GM12878 (cell line): ENCODE measurements around the gene CP. TPM values are rescaled to one million over a fixed set of nuclear protein-coding genes. Genes with fewer than 3 reads are reported as not detected.

ENCODE experiments used
- ATAC-seq: fragments of 200-7000 bp; cut with Tn5 transposase; 3 replicates; pipeline ENCODE4 v1.9.1; 2020; ENCODE audit warnings: mild to moderate bottlenecking, moderate library complexity
- BruUV-seq: library from RNA; stranded (reverse); fragments of 400-500 nt; replicated peaks from 2 replicates; lab custom pipeline; 2021; lab: Mats Ljungman, UMichigan
- CTCF ChIA-PET: fragments of 300-600 bp; sonication (Branson Sonifier 250); formaldehyde crosslinking; extraction: SDS; loops from one replicate; lab custom pipeline; 2021; ENCODE audit warnings: inconsistent platforms; lab: Yijun Ruan, JAX
- POLR2A ChIA-PET: fragments of 350-600 bp; formaldehyde crosslinking; extraction: SDS; loops from one replicate; lab custom pipeline; 2021; ENCODE audit warnings: inconsistent platforms; lab: Charles Lee
- RAD21 ChIA-PET: fragments of 300-600 bp; sonication (Branson Sonifier 250); formaldehyde crosslinking; loops from one replicate; lab custom pipeline; 2023; ENCODE audit warnings: antibody characterized with exemption; ENCODE audit not compliant: unreplicated experiment; lab: Charles Lee
- SMC1A ChIA-PET: fragments of 300-600 bp; sonication (Branson Sonifier 250); formaldehyde crosslinking; loops from one replicate; lab custom pipeline; 2023; ENCODE audit not compliant: unreplicated experiment, uncharacterized antibody; lab: Charles Lee
- DNase-seq: peaks from one replicate; pipeline ENCODE4 v3.0.0-alpha.2; 2011; ENCODE audit warnings: low read depth, low spot score
- FAIRE-seq: peaks from 3 replicates; lab custom pipeline; 2011; peaks lifted over from hg19 to GRCh38; lab: Jason Lieb, UNC
- H2AFZ ChIP-seq: 2 replicates; pipeline ENCODE4 v1.6.0; 2011; ENCODE audit warnings: low read depth, low read length, control low read depth; ENCODE audit not compliant: control insufficient read depth
- H3K27ac ChIP-seq: 2 replicates; pipeline ENCODE4 v1.5.1; 2011; ENCODE audit warnings: control low read depth; ENCODE audit not compliant: control insufficient read depth, insufficient read depth
- H3K27me3 ChIP-seq, 2 experiments: replicated peaks in 1 of 2; 2 replicates each; pipeline versions ENCODE4 v1.6.0 to v1.6.1; 2011; ENCODE audit warnings: low read length in 1 of 2; ENCODE audit not compliant: control insufficient read depth in 2 of 2, insufficient read depth in 2 of 2
- H3K36me3 ChIP-seq, 2 experiments: 2 replicates each; pipeline ENCODE4 v1.5.1; 2011; ENCODE audit warnings: low read length in 1 of 2; ENCODE audit not compliant: control insufficient read depth in 2 of 2, insufficient read depth in 2 of 2
- H3K4me1 ChIP-seq: 2 replicates; pipeline ENCODE4 v1.6.1; 2011; ENCODE audit warnings: mild to moderate bottlenecking, low read length, moderate library complexity, mixed read lengths; ENCODE audit not compliant: control insufficient read depth, insufficient read depth
- H3K4me2 ChIP-seq: 2 replicates; pipeline ENCODE4 v1.6.0; 2011; ENCODE audit warnings: control low read depth; ENCODE audit not compliant: control insufficient read depth, insufficient read depth
- H3K4me3 ChIP-seq: fragments of 200-600 bp; sonication (generic); 2 replicates; pipeline ENCODE4 v1.5.1; 2016
- H3K79me2 ChIP-seq: 2 replicates; pipeline ENCODE4 v1.6.0; 2011; ENCODE audit warnings: low read length; ENCODE audit not compliant: control insufficient read depth, insufficient read depth
- H3K9ac ChIP-seq: 2 replicates; pipeline ENCODE4 v1.8.0; 2011; ENCODE audit warnings: low read length, control low read depth, mixed read lengths; ENCODE audit not compliant: control insufficient read depth, insufficient read depth
- H3K9me3 ChIP-seq: replicated peaks from 3 replicates; pipeline ENCODE4 v1.5.1; 2011; ENCODE audit warnings: mild to moderate bottlenecking, low read length; ENCODE audit not compliant: control insufficient read depth, insufficient read depth
- H4K20me1 ChIP-seq: 2 replicates; pipeline ENCODE4 v1.6.0; 2011; ENCODE audit not compliant: control insufficient read depth, insufficient read depth
- ATF7 ChIP-seq: fragments of 450-650 bp; IDR thresholded peaks from 2 replicates; pipeline ENCODE4 v1.6.1; 2016; ENCODE audit warnings: low read depth, mild to moderate bottlenecking
- MEF2A ChIP-seq: IDR thresholded peaks from 2 replicates; pipeline ENCODE4 v1.6.1; 2011; ENCODE audit warnings: low read depth, mild to moderate bottlenecking, low read length, moderate library complexity; ENCODE audit not compliant: insufficient read depth
- POLR2AphosphoS5 ChIP-seq: IDR thresholded peaks from 2 replicates; pipeline ENCODE4 v1.6.1; 2011; ENCODE audit warnings: mild to moderate bottlenecking, low read length, inconsistent platforms
- REST ChIP-seq: IDR thresholded peaks from 2 replicates; pipeline ENCODE4 v1.6.1; 2012; ENCODE audit warnings: mild to moderate bottlenecking, low read depth, low read length
- SUZ12 ChIP-seq: fragments of 200-600 bp; sonication (generic); IDR thresholded peaks from one replicate; pipeline ENCODE4 v1.6.1; 2018; ENCODE audit warnings: antibody characterized with exemption, mild to moderate bottlenecking; ENCODE audit not compliant: unreplicated experiment
- USF2 ChIP-seq: IDR thresholded peaks from 2 replicates; pipeline ENCODE4 v1.6.1; 2011; ENCODE audit warnings: low read depth, low read length, improper control_type of control experiment, borderline replicate concordance
- ZBTB40 ChIP-seq: fragments of 450-650 bp; IDR thresholded peaks from 2 replicates; pipeline ENCODE4 v1.6.1; 2016; ENCODE audit warnings: mild to moderate bottlenecking, moderate library complexity, borderline replicate concordance
- ZNF592 ChIP-seq: fragments of 450-650 bp; IDR thresholded peaks from 2 replicates; pipeline ENCODE4 v1.6.1; 2017; ENCODE audit warnings: mild to moderate bottlenecking, moderate library complexity
- ZNF622 ChIP-seq: fragments of 450-650 bp; IDR thresholded peaks from 2 replicates; pipeline ENCODE4 v1.6.1; 2017; ENCODE audit warnings: mild to moderate bottlenecking, inconsistent platforms
- WGBS: methylation state at CpG from one replicate; pipeline ENCODE4 v1.1.6; 2016; ENCODE audit warnings: low lambda C conversion rate; ENCODE audit not compliant: insufficient replicate concordance, insufficient coverage; ENCODE audit errors: missing lambda C conversion rate; 5-methylcytosine and 5-hydroxymethylcytosine counted together
- in situ Hi-C: fragments of 300-500 bp; cut with MboI; formaldehyde crosslinking; loops from 9 replicates; pipeline ENCODE4 v1.14.3; 2018; ENCODE audit warnings: mixed read lengths
- intact Hi-C: fragments of 100-400 bp; cut with micrococcal nuclease; formaldehyde crosslinking; loops from one replicate; pipeline ENCODE4 v1.14.2; 2022; ENCODE audit not compliant: unreplicated experiment
- polyA plus RNA-seq, 11 experiments: library from polyadenylated mRNA; depleted of rRNA in 4 of 11; unstranded in 6 of 11; stranded (reverse) in 5 of 11; fragments of >200 nt; fragmentation: Nextera tagmentation in 4 of 11; fragmentation: Illumina TruSeq in 1 of 11; extraction: Ambion mirVana in 4 of 11; extraction: Trizol in 1 of 11; gene quantifications; 1 replicate in 1 of 11; 2 replicates in 10 of 11; pipeline versions ENCODE4 v1.2.1 to v1.2.3, GENCODE V29; 2011 to 2016; ENCODE audit warnings: inconsistent platforms in 2 of 11, missing spikeins in 2 of 11, low read depth in 1 of 11
- total RNA-seq, 4 experiments: library from RNA; depleted of rRNA in 3 of 4; stranded (reverse); fragments of >200 nt in 3 of 4; fragmentation: Illumina TruSeq in 1 of 4; extraction: Trizol in 1 of 4; gene quantifications; 2 replicates each; pipeline versions ENCODE4 v1.2.1 to v1.2.3, GENCODE V29; 2013 to 2021

The CP gene
- total and polyA plus RNA-seq, 10 of the 15 experiments (the other 5 are each of a cell fraction or from before 2014, with no cell fraction given) = 0.14 to 1.2 (median 0.30) TPM; not detected in 6

GRCh38 chr3:149209431-149209830 lies 12.2 kb downstream of the CP start (continued):
- TF ChIP-seq ZBTB40 = no peak

- no peak overlapping the region for H3K4me3 ChIP-seq
- in situ Hi-C loops = no loop called here
- ChIA-PET CTCF (interaction anchor here (1.1 kb wide), 1 partner anchor 16 kb away, joined by 3 read pairs; no protein-coding TSS in a partner anchor), SMC1A (interaction anchor here (1.3 kb wide), 1 partner anchor 53 kb away, joined by 4 read pairs; no protein-coding TSS in a partner anchor), POLR2A (interaction anchor here (1.0 kb wide), 1 partner anchor 77 kb away, joined by 3 read pairs; no protein-coding TSS in a partner anchor), RAD21 (no interaction called here)
- no peak overlapping the region for H3K4me2 ChIP-seq
- no TSS peak for BruUV-seq
- peaks cover 11% of the 10 kb centered on the region for H3K4me1 ChIP-seq
- ATAC-seq = no peak
- FAIRE-seq = no peak
- H3K27ac ChIP-seq = no peak overlapping the region
- H3K79me2 ChIP-seq = no peaks in the 10 kb centered on the region
- H3K36me3 ChIP-seq = no peaks in the 10 kb centered on the region
- no peaks in the 10 kb centered on the region for H3K27me3 ChIP-seq
- H4K20me1 ChIP-seq = no peaks in the 10 kb centered on the region
- no peak overlapping the region for H2AFZ ChIP-seq
- H3K9ac ChIP-seq = no peak overlapping the region
- 100% methylated on average over 2 of the region's 2 CpGs for WGBS
- DNase-seq = no peak
- H3K9me3 ChIP-seq = no peaks in the 10 kb centered on the region
- intact Hi-C loops = loop anchor here (10.0 kb wide), 1 partner anchor 57 kb away; no protein-coding TSS in a partner anchor
- TF ChIP-seq ZNF592 (no peak), ATF7 (no peak), ZNF622 (no peak), REST (no peak), SUZ12 (no peak), USF2 (no peak), POLR2AphosphoS5 (no peak), MEF2A (no peak)
These were observed 14.2 kb downstream of the CP start for GRCh38 chr3:149207475-149207874.
